HepG2 (cell line): ENCODE data around the gene ZBTB46. TPM values are rescaled to one million over a fixed set of nuclear protein-coding genes. Genes with fewer than 3 reads are reported as not detected.
A peak's percentile ranks its signal among the peaks of the same experiment; 100 is the strongest.

Experiments
- AKNA ChIP-seq: sonication (generic); formaldehyde crosslinking; IDR thresholded peaks from 2 replicates; pipeline ENCODE4 v1.4.0; 2020; ENCODE audit warnings: missing genetic modification reagents, borderline replicate concordance
- MNT ChIP-seq: fragments of 450-650 bp; IDR thresholded peaks from 2 replicates; pipeline ENCODE4 v1.6.1; 2016
- PHF8 ChIP-seq: sonication (generic); formaldehyde crosslinking; IDR thresholded peaks from 2 replicates; pipeline ENCODE4 v1.5.0; 2020; ENCODE audit warnings: missing genetic modification reagents
- ZBTB10 ChIP-seq: sonication (generic); formaldehyde crosslinking; IDR thresholded peaks from 2 replicates; pipeline ENCODE4 v1.4.0; 2020; ENCODE audit warnings: missing genetic modification reagents, borderline replicate concordance
- ZHX1 ChIP-seq: sonication (generic); formaldehyde crosslinking; IDR thresholded peaks from 2 replicates; pipeline ENCODE4 v1.8.1; 2022; ENCODE audit warnings: low read depth, mild to moderate bottlenecking, missing genetic modification reagents
- ZNF451 ChIP-seq: sonication (generic); formaldehyde crosslinking; IDR thresholded peaks from 2 replicates; pipeline ENCODE4 v1.5.0; 2020; ENCODE audit warnings: mild to moderate bottlenecking, missing genetic modification reagents
- polyA plus RNA-seq, 8 experiments: library from polyadenylated mRNA; depleted of rRNA in 3 of 8; stranded (reverse) in 7 of 8; unstranded in 1 of 8; fragments of >200 nt; fragmentation: Illumina TruSeq in 4 of 8; extraction: Trizol in 4 of 8; gene quantifications; 2 replicates each; pipeline versions ENCODE4 v1.2.1 to v1.2.3, GENCODE V29; 2011 to 2016; ENCODE audit warnings: low read depth in 4 of 8, missing spikeins in 1 of 8, mixed read lengths in 1 of 8; ENCODE audit not compliant: insufficient read depth in 1 of 8
- total RNA-seq, 5 experiments: library from RNA; depleted of rRNA; stranded (reverse); fragments of >200 nt; fragmentation: Illumina TruSeq; extraction: Trizol; gene quantifications; 2 replicates each; pipeline ENCODE4 v1.2.3, GENCODE V29; 2016; ENCODE audit warnings: low read depth in 1 of 5
- TF ChIP-seq, protein P1 (sequence below): sonication (generic); formaldehyde crosslinking; IDR thresholded peaks from 2 replicates; pipeline ENCODE4 v1.8.1; 2023; ENCODE audit warnings: mild to moderate bottlenecking, missing genetic modification reagents, borderline replicate concordance
- TF ChIP-seq, protein P2 (sequence below): sonication (generic); IDR thresholded peaks from 2 replicates; pipeline ENCODE4 v1.6.1; 2016; ENCODE audit warnings: low read depth, borderline replicate concordance
- TF ChIP-seq, protein P3 (sequence below): sonication (generic); formaldehyde crosslinking; IDR thresholded peaks from 2 replicates; pipeline ENCODE4 v1.5.1; 2020; ENCODE audit warnings: mild to moderate bottlenecking, missing genetic modification reagents, moderate library complexity

The ZBTB46 gene
- total and polyA plus RNA-seq, 2 of the 13 experiments (the other 11 are each of a cell fraction or from before 2014, with no cell fraction given), result 1.6 to 13.5 TPM

GRCh38 chr20:63854069-63854765, 23.2 kb upstream of the ZBTB46 start (continued):
- 0 out of 2 replicates have a peak, but pooled peaks have one; percentile 23 for TF ChIP-seq ZHX1 (CRISPR knock-in tag)
- TF ChIP-seq, protein P1, sequence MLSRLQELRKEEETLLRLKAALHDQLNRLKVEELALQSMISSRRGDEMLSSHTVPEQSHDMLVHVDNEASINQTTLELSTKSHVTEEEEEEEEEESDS, result no peak; the same call in 1 of the 2 replicates
- TF ChIP-seq, protein P2, sequence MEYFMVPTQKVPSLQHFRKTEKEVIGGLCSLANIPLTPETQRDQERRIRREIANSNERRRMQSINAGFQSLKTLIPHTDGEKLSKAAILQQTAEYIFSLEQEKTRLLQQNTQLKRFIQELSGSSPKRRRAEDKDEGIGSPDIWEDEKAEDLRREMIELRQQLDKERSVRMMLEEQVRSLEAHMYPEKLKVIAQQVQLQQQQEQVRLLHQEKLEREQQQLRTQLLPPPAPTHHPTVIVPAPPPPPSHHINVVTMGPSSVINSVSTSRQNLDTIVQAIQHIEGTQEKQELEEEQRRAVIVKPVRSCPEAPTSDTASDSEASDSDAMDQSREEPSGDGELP, result peak; percentile 73; the same call in 1 of the 2 replicates
- peak; percentile 63 for TF ChIP-seq PHF8 (CRISPR knock-in tag)
- peak; percentile 23 for TF ChIP-seq ZNF451 (CRISPR knock-in tag)
- TF ChIP-seq MNT, result no peak
- peak; percentile 99 for TF ChIP-seq ZBTB10 (CRISPR knock-in tag)
- 0 out of 2 replicates have a peak, but pooled peaks have one; percentile 76 for TF ChIP-seq AKNA (CRISPR knock-in tag)
- TF ChIP-seq, protein P3, sequence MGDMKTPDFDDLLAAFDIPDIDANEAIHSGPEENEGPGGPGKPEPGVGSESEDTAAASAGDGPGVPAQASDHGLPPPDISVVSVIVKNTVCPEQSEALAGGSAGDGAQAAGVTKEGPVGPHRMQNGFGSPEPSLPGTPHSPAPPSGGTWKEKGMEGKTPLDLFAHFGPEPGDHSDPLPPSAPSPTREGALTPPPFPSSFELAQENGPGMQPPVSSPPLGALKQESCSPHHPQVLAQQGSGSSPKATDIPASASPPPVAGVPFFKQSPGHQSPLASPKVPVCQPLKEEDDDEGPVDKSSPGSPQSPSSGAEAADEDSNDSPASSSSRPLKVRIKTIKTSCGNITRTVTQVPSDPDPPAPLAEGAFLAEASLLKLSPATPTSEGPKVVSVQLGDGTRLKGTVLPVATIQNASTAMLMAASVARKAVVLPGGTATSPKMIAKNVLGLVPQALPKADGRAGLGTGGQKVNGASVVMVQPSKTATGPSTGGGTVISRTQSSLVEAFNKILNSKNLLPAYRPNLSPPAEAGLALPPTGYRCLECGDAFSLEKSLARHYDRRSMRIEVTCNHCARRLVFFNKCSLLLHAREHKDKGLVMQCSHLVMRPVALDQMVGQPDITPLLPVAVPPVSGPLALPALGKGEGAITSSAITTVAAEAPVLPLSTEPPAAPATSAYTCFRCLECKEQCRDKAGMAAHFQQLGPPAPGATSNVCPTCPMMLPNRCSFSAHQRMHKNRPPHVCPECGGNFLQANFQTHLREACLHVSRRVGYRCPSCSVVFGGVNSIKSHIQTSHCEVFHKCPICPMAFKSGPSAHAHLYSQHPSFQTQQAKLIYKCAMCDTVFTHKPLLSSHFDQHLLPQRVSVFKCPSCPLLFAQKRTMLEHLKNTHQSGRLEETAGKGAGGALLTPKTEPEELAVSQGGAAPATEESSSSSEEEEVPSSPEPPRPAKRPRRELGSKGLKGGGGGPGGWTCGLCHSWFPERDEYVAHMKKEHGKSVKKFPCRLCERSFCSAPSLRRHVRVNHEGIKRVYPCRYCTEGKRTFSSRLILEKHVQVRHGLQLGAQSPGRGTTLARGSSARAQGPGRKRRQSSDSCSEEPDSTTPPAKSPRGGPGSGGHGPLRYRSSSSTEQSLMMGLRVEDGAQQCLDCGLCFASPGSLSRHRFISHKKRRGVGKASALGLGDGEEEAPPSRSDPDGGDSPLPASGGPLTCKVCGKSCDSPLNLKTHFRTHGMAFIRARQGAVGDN (CRISPR knock-in tag), result peak; percentile 67
